VCaP (cell line): ENCODE data around the gene CPNE4.
A peak's percentile ranks its signal among the peaks of the same experiment; 100 is the strongest.

Experiments used
- H3K27ac ChIP-seq: fragments of 450-650 bp; 2 replicates; pipeline ENCODE4 v1.5.1; 2017
- TF ChIP-seq, protein P1 (sequence below): fragments of 450-650 bp; conservative IDR thresholded peaks from 2 replicates; pipeline ENCODE4 v1.5.1; 2017; ENCODE audit warnings: mild to moderate bottlenecking, moderate library complexity

The CPNE4 gene

DNA sequence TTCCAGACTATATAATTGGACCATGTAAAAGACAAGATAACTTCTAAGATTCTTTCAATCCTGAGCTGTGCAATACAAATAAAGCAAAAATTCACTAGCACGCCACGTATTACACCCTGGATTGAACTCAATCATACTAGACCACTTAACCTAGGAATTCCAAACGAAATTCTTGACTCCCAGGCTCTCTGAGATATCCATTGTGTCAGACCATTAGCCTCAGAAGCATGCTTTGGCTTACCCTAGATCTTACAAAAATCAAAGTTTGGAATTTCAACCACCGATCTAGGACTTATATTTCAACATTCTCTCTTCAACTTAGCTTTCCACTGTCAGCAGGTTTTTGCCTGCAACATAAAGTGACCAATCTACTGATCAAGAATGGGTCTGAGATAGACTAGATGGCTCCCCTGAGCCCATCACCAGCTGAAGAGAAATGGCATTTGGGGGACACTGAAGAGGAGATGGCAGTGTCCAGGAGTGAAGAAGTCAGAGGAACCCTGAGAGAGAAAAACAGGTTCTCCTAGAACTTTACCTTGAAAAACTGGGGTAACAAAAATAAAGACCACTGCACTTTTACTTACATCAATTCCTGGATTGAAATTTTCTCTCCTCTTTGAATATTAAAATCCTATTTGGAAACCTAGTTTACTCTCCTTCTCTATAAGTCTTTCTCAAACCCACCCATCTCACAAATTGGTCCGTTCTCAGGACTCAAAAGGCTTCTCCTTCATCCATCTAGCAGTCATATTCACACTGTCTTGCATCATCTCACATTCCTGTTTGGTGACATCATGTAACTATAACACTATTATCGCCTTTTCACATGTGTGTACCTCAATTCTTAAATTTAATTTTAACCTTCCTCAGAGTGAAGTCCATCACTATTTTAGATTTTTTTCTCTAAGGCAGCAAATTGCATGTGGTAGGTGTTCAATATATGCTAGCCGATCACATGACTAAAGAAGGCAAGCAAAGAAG lies 18.5 kb downstream of the CPNE4 start:
- H3K27ac ChIP-seq = no peak overlapping the region
- TF ChIP-seq, protein P1, sequence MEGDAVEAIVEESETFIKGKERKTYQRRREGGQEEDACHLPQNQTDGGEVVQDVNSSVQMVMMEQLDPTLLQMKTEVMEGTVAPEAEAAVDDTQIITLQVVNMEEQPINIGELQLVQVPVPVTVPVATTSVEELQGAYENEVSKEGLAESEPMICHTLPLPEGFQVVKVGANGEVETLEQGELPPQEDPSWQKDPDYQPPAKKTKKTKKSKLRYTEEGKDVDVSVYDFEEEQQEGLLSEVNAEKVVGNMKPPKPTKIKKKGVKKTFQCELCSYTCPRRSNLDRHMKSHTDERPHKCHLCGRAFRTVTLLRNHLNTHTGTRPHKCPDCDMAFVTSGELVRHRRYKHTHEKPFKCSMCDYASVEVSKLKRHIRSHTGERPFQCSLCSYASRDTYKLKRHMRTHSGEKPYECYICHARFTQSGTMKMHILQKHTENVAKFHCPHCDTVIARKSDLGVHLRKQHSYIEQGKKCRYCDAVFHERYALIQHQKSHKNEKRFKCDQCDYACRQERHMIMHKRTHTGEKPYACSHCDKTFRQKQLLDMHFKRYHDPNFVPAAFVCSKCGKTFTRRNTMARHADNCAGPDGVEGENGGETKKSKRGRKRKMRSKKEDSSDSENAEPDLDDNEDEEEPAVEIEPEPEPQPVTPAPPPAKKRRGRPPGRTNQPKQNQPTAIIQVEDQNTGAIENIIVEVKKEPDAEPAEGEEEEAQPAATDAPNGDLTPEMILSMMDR = no peak

DNA sequence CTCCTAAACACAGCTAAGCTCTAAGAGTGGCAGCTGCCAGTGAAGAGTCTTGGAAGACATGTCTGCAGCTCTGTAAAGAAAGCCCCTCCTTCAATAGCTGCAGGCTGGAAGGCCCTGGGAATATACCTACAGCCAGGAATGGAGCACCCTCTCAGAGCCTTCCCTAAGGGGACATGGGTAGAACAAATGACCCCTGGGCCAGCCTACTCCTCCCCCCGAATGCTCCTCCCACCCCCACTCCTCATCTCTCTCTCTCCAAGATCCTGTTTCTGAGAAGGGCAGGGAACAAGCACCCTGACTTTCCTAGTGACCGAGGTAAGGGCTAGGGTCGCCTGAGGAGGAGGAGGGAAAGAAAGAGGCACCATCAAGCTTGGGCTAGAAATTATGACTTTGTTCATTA lies 20.7 kb downstream of the CPNE4 start:
- no peak overlapping the region for H3K27ac ChIP-seq
- TF ChIP-seq, protein P1 = no peak

DNA sequence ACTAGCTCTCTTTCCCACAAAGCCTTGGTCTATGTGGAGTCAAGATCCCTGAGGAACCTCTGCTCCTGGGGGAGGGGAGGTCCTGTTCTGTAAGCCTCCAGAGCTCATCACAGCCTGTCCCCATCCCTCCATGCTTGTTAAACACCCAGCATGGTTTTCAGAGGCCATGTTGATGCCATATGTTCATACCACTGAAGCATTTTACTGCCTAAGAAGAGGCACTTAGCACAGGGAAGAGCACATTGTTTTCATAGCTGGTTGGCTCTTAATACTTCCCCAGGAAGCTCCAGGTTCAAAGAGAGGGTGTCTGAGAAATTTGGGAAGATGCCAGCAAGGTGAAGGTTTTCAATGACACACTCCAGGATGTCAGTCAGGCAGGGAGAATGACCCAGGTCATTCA lies 25.6 kb downstream of the CPNE4 start:
- TF ChIP-seq, protein P1 = no peak
- H3K27ac ChIP-seq = peak overlapping the region; percentile 24; the same call in 1 of the 2 replicates

DNA sequence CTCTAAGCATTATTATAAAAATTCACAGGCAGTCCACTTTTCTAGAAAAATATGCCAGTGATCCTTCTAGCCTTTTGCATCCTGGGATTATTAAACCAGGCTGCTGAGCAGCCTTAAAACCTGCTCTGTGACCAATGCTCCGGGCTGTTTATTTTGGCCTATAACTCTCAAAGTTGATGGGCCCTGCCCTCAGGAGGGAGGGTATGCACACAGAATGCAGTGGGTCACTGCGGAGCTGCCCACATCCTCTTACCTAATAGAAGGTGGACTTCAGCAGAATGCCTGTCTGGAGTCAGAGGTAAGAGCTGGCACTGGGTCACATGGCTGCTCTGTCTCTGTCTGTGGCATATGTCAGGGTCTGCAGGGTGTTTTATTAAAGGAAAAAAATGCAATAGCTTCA lies 26.0 kb downstream of the CPNE4 start:
- H3K27ac ChIP-seq = peak overlapping the region; percentile 24; the same call in 1 of the 2 replicates

DNA sequence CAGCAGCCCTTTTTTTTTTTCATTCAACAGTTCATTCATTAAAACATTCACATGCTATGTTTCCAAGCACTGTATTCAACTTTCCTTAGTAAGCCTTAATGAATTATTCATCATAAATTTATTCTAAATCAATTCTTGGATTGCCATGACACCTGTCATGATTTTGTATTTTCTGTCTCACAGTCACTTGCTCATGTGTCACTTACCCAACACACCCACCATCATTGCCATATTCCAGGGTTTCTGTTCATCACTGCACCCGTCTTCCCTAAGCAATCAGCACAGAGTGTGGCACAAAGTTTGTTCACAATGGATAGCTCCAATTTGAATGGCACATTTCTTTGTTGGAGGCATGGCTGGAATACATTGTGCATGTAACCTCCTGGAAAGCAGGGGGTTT lies 27.2 kb downstream of the CPNE4 start:
- TF ChIP-seq, protein P1 = no peak
- no peak overlapping the region for H3K27ac ChIP-seq

More for the DNA sequence above, 26.0 kb downstream of the CPNE4 start:
- TF ChIP-seq, protein P1 = no peak

DNA sequence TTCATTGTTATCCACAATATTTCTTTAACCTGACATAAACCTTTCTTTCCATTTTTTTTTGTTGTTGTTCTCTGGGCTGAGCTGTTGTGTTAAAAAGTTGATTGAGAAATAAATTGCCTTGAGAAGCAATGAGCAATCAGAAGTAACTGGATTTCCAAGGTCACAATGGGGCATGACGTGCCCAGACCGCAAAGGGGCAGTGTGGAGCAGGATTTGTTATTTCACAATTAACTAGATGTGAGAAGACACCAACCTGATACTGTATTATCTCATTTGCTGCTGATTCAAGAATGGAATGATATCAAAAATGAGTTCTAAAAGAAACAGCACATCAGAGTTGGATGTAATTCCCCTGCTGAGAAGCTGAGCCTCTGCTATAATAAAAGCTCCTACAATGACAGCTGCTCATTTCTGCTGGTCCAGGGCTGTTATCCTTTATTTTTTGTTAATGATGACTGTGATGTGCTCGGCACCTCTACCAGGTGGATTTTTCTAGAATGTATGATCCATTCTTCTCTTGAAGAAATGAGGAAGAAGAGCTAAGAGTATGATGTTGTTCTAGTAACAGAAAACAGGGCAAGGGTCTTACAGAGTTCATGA lies 28.1 kb downstream of the CPNE4 start:
- no peak overlapping the region for H3K27ac ChIP-seq
- TF ChIP-seq, protein P1 = peak; percentile 59

DNA sequence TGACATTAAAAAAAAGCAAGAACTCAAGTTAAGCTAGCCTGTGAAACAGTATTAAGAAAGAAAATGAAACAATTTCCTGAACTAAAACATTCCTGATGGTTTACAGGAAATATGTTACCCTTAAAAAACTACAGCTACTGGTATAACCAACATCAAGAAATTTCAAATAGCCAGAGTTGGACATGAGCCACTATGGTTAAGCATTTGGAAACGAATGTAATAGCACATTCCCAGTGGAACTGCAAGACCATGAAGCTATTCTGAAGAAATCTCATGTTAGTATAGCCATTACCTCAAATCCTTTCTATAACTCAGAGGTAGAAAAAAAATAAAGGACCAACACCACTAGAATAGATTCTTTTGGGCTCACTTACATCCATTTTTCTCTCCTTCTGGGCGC lies 30.2 kb downstream of the CPNE4 start:
- no peak overlapping the region for H3K27ac ChIP-seq
- TF ChIP-seq, protein P1 = no peak
